Measurements from ENCODE around the gene C19orf47.

The C19orf47 gene

GRCh38 chr19:40283414-40284250, 64.6 kb downstream of the C19orf47 start:
- no peak for FAIRE-seq
- TF ChIP-seq POLR2A (IDR thresholded peaks at IDR 0.05; ENCODE audit: low read depth, low read length) = no peak
- no peak for DNase-seq (ENCODE audit: insufficient read length, low spot score)

GRCh38 chr19:40282920-40283319, 65.3 kb downstream of the C19orf47 start:
- no peak for FAIRE-seq
- no peak for DNase-seq (ENCODE audit: insufficient read length, low spot score)
- no peak for TF ChIP-seq POLR2A (IDR thresholded peaks at IDR 0.05; ENCODE audit: low read depth, low read length)

- no peak for DNase-seq (ENCODE audit: insufficient read length, low spot score)
- no peak for FAIRE-seq
- no peak for TF ChIP-seq POLR2A (IDR thresholded peaks at IDR 0.05; ENCODE audit: low read depth, low read length)
Observed at GRCh38 chr19:40282209-40282580, 66.0 kb downstream of the C19orf47 start.

- DNase-seq (ENCODE audit: insufficient read length, low spot score) = no peak
- TF ChIP-seq POLR2A (IDR thresholded peaks at IDR 0.05; ENCODE audit: low read depth, low read length) = no peak
- FAIRE-seq = no peak
Observed at GRCh38 chr19:40281381-40282208, 66.6 kb downstream of the C19orf47 start.

GRCh38 chr19:40280608-40281221, 67.5 kb downstream of the C19orf47 start:
- no peak for DNase-seq (ENCODE audit: insufficient read length, low spot score)
- no peak for FAIRE-seq
- TF ChIP-seq POLR2A (IDR thresholded peaks at IDR 0.05; ENCODE audit: low read depth, low read length) = no peak

GRCh38 chr19:40279761-40280607, 68.2 kb downstream of the C19orf47 start:
- DNase-seq (ENCODE audit: insufficient read length, low spot score) (no peak), FAIRE-seq (no peak)
- no peak for TF ChIP-seq POLR2A (IDR thresholded peaks at IDR 0.05; ENCODE audit: low read depth, low read length)

GRCh38 chr19:40279120-40279551, 69.1 kb downstream of the C19orf47 start:
- FAIRE-seq = no peak
- DNase-seq (ENCODE audit: insufficient read length, low spot score) = no peak
- no peak for TF ChIP-seq POLR2A (IDR thresholded peaks at IDR 0.05; ENCODE audit: low read depth, low read length)

- no peak for DNase-seq (ENCODE audit: insufficient read length, low spot score)
- FAIRE-seq = no peak
- no peak for TF ChIP-seq POLR2A (IDR thresholded peaks at IDR 0.05; ENCODE audit: low read depth, low read length)
Observed at GRCh38 chr19:40278361-40279035, 69.7 kb downstream of the C19orf47 start.

- DNase-seq (ENCODE audit: insufficient read length, low spot score) = no peak
Observed at GRCh38 chr19:40277356-40278059, 70.7 kb downstream of the C19orf47 start.

GRCh38 chr19:40274585-40275544, 73.3 kb downstream of the C19orf47 start:
- no peak for FAIRE-seq
- no peak for TF ChIP-seq POLR2A (IDR thresholded peaks at IDR 0.05; ENCODE audit: low read depth, low read length)
- DNase-seq (ENCODE audit: insufficient read length, low spot score) = no peak

More at GRCh38 chr19:40277356-40278059, 70.7 kb downstream of the C19orf47 start:
- no peak for FAIRE-seq
- TF ChIP-seq POLR2A (IDR thresholded peaks at IDR 0.05; ENCODE audit: low read depth, low read length) = no peak
